ENCODE measurements around the gene VAV3.
"Not testable (repeated sequence)": the region's sequence is repeated elsewhere in the genome, so short reads cannot be mapped to it uniquely, and the experiment has no call there.

Gene VAV3

GRCh38 chr1:107678993-107679392, 286.0 kb downstream of the VAV3 start:
- DNase-seq, result no peak

- DNase-seq, result no peak
Observed at GRCh38 chr1:107677697-107678096, 287.3 kb downstream of the VAV3 start.

GRCh38 chr1:107674486-107674885, 290.5 kb downstream of the VAV3 start:
- DNase-seq, result no peak

- DNase-seq, result no peak
Observed at GRCh38 chr1:107673006-107673405, 292.0 kb downstream of the VAV3 start.

- DNase-seq, result no peak
Observed at GRCh38 chr1:107670397-107671040, 294.5 kb downstream of the VAV3 start.

GRCh38 chr1:107669996-107670395, 295.0 kb downstream of the VAV3 start:
- DNase-seq, result no peak

- no peak for DNase-seq
Observed at GRCh38 chr1:107668762-107669161, 296.2 kb downstream of the VAV3 start.

- no peak for DNase-seq
Observed at GRCh38 chr1:107666493-107666892, 298.5 kb downstream of the VAV3 start.

GRCh38 chr1:107664982-107665925, 299.7 kb downstream of the VAV3 start:
- no peak for DNase-seq

GRCh38 chr1:107662971-107663370, 302.0 kb downstream of the VAV3 start:
- DNase-seq, result no peak

GRCh38 chr1:107661158-107661557, 303.8 kb downstream of the VAV3 start:
- no peak for DNase-seq

GRCh38 chr1:107659961-107660360, 305.0 kb downstream of the VAV3 start:
- DNase-seq, result no peak

GRCh38 chr1:107657356-107657755, 307.6 kb downstream of the VAV3 start:
- no peak for DNase-seq

- no peak for DNase-seq
Observed at GRCh38 chr1:107653765-107654164, 311.2 kb downstream of the VAV3 start.

- no peak for DNase-seq
Observed at GRCh38 chr1:107653005-107653404, 312.0 kb downstream of the VAV3 start.

- DNase-seq, result not testable (repeated sequence)
Observed at GRCh38 chr1:107650825-107651224, 314.2 kb downstream of the VAV3 start.

GRCh38 chr1:107649023-107649422, 316.0 kb downstream of the VAV3 start:
- no peak for DNase-seq

GRCh38 chr1:107648071-107648470, 316.9 kb downstream of the VAV3 start:
- DNase-seq, result no peak

GRCh38 chr1:107647012-107647411, 318.0 kb downstream of the VAV3 start:
- DNase-seq, result no peak

GRCh38 chr1:107643766-107644165, 321.2 kb downstream of the VAV3 start:
- no peak for DNase-seq

- DNase-seq, result no peak
Observed at GRCh38 chr1:107640207-107640606, 324.8 kb downstream of the VAV3 start.

- DNase-seq, result no peak
Observed at GRCh38 chr1:107637101-107637500, 327.9 kb downstream of the VAV3 start.

GRCh38 chr1:107633596-107633995, 331.4 kb downstream of the VAV3 start:
- no peak for DNase-seq

Measured in effector CD4-positive, alpha-beta T cell (primary cell).